HG02798 (cell line): ENCODE measurements around the gene DIPK1B.
A peak's percentile ranks its signal among the peaks of the same experiment; 100 is the strongest.

Source experiments
- ATAC-seq: cut with Tn5 transposase; IDR thresholded peaks from one replicate; pipeline ENCODE4 v1.9.1; 2021; ENCODE audit warnings: mild to moderate bottlenecking; ENCODE audit not compliant: unreplicated experiment, poor library complexity

DIPK1B gene

GRCh38 chr9:136717399-136717798, 5.0 kb downstream of the DIPK1B start:
- no peak for ATAC-seq

- ATAC-seq, result no peak
These were observed 6.2 kb downstream of the DIPK1B start for GRCh38 chr9:136718345-136719194.

- no peak for ATAC-seq
These were observed 7.0 kb downstream of the DIPK1B start for GRCh38 chr9:136719195-136719880.

GRCh38 chr9:136720251-136720897, 8.0 kb downstream of the DIPK1B start:
- ATAC-seq, result no peak

GRCh38 chr9:136720898-136721338, 8.5 kb downstream of the DIPK1B start:
- ATAC-seq, result no peak

- ATAC-seq, result no peak
These were observed 9.1 kb downstream of the DIPK1B start for GRCh38 chr9:136721339-136722092.

- no peak for ATAC-seq
These were observed 10.0 kb downstream of the DIPK1B start for GRCh38 chr9:136722093-136722968.

GRCh38 chr9:136722969-136723356, 10.6 kb downstream of the DIPK1B start:
- no peak for ATAC-seq

GRCh38 chr9:136723362-136723976, 11.1 kb downstream of the DIPK1B start:
- no peak for ATAC-seq

GRCh38 chr9:136723989-136724388, 11.6 kb downstream of the DIPK1B start:
- ATAC-seq, result no peak

- no peak for ATAC-seq
These were observed 12.4 kb downstream of the DIPK1B start for GRCh38 chr9:136724772-136725171.

GRCh38 chr9:136725612-136726011, 13.2 kb downstream of the DIPK1B start:
- no peak for ATAC-seq

- ATAC-seq, result no peak
These were observed 13.7 kb downstream of the DIPK1B start for GRCh38 chr9:136726118-136726517.

- ATAC-seq, result no peak
These were observed 14.3 kb downstream of the DIPK1B start for GRCh38 chr9:136726631-136727191.

GRCh38 chr9:136728080-136728547, 15.7 kb downstream of the DIPK1B start:
- peak; percentile 79 for ATAC-seq

- peak; percentile 16 for ATAC-seq
These were observed 16.3 kb downstream of the DIPK1B start for GRCh38 chr9:136728548-136729123.

- ATAC-seq, result no peak
These were observed 16.8 kb downstream of the DIPK1B start for GRCh38 chr9:136729144-136729543.

GRCh38 chr9:136729926-136730325, 17.6 kb downstream of the DIPK1B start:
- no peak for ATAC-seq
